ENCODE measurements around the gene PNMA8B.
"Not testable (repeated sequence)": the region's sequence is repeated elsewhere in the genome, so short reads cannot be mapped to it uniquely, and the experiment has no call there.

The PNMA8B gene

DNA sequence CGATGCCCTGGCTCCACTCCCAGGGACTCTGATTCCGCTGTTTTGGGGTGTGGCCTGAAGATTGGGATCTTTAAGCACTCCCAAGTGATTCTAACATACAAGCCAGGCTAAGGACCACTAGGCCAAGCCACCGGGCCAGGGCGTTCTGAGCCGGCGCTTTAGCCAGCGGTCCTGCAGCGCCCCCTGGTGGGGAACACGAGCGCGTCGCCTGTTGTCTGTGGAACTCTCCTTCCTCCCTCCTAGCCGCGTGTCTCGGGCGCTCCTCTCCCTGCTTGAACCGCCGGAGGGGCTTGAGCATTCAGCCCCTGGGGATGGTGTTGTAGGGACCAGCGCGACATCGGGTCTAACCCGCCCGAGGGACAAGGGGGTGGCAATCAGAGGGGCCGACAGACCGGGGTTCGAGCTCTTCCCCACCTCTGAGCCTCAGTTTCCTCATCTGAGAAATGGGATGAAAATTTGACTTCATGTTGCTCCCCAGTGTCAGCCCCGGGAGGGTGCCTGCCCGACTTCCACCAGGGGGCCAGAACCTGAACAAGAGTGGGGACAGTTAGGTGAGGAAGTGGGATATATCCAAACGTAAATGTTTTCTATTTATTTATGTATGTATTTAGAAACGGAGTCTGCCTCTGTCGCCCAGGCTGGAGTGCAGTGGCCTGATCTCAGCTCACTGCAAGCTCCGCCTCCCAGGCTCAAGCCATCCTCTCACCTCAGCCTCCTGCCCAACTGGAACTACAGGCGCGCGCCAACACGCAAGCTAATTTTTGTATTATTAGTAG is 18.0 kb upstream of the PNMA8B start:
- peak; percentile 88 for DNase-seq (ENCODE audit: low spot score)

DNA sequence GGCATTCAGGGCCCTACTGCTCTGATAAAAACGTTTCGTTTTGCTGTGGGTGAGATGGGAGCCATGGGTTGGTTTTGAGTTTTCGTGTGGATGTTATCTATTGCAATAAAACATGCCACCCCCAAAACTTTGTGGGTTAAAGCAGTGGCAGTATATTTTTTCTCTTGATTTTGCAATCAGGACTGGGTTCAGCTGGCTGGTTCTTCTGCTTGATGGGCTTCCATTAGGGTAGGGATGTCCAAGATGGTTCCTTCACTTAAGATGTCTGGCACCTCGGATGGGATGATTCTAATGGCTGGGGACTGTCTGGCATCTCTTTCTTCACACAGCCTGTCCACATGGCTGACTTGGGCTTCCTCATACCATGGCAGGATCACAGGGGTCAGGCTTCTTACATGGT is 15.6 kb upstream of the PNMA8B start:
- no peak for DNase-seq (ENCODE audit: low spot score)

DNA sequence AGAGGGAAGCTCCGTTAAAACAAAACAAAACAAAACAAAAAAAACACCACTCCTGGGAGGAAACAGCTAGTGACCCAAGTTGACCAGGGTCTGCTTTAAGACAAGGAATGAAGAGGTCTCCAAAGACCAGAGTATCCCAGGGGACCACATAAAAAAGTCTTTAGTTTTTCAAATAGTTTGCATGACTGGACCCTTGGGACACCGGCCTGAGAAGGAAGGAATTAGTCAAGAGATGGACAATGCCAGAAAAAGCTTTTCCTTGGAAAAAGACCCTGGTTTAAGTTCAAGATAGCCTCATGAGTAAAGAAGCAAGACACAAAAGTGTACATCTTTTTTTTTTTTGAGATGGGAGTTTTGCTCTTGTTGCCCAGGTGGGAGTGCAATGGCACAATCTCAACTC is 12.5 kb upstream of the PNMA8B start:
- no peak for DNase-seq (ENCODE audit: low spot score)

DNA sequence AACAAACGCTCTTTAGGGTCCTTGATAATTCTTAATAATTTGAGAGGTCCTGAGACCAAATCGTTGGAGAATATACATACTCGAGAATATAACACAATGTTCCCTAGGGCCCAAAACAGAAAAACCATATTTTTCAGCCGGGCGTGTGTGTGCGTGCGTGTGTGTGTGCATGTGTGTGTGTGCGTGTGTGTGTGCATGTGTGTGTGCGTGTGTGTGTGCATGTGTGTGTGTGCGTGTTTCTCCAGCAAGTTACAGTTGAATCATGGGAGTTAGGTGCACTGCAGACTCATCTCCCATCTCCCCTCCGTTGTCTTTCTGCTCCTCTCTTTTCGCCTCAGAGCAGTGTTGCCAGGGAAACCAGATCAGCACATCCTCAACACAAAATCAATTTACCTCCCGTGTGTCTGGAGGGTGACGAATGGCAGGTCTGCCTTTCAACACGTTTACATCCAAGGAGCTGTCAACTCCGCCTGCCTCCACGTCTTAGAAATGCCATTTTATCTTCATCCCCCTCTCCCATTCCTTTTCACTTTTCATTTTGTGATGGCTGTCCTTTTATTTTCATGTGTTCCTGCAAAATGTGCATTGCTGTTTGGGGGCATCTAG is 8.3 kb upstream of the PNMA8B start:
- DNase-seq (ENCODE audit: low spot score) = no peak

DNA sequence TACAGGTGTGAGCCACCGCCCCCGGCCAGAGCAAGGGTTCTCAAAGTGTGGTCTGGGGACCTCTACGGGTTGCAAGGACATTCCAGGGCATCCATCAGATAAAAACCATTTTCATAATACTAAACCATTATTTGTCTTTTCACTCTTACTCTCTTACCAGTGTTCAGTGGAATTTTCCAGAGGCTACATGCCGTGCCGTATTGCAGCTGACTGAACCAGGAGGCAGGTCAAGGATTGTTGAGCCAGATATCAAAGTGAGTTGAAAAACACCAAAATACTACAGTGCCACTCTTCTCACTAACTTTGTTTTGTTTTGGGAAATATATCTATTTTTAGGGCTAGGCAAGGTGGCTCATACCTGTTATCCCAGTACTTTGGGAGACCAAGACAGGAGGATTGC is 7.2 kb upstream of the PNMA8B start:
- no peak for DNase-seq (ENCODE audit: low spot score)

DNA sequence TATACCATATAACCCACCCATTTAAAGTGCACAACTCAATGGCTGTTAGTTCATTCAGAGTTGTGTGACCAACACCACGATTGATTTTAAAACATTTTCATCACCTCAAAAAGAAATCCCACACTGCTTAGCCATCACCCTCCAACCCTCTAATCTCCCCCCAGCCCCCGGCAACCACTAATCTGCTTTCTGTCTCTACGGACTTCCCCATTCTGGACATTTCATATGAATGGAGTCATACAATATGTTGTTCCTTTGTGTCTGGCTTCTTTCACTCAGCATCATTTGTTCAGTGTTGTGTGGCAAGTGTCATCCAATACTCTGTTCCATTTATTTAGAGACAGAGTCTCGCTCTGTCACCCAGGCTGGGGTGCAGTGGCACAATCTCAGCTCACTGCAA is 4.0 kb upstream of the PNMA8B start:
- no peak for DNase-seq (ENCODE audit: low spot score)

DNA sequence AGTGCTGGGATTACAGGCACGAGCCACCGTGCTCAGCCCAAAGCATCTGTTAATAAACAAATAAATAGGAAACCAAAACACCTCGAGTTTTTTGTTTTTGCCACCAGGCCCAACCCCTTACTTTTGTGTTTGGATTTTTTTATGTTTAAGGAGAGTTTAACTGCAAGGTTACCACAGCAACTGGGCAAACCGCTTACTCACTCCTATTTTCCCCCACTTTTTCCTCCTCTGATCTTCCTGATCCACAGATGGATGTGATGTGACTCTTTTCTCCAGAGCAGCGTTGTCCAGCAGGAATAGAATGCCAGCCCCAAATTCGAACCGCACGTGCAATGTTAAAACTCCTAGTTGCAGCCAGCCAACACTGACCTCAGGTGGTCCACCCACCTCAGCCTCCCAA is 2.1 kb upstream of the PNMA8B start:
- no peak for DNase-seq (ENCODE audit: low spot score)

DNA sequence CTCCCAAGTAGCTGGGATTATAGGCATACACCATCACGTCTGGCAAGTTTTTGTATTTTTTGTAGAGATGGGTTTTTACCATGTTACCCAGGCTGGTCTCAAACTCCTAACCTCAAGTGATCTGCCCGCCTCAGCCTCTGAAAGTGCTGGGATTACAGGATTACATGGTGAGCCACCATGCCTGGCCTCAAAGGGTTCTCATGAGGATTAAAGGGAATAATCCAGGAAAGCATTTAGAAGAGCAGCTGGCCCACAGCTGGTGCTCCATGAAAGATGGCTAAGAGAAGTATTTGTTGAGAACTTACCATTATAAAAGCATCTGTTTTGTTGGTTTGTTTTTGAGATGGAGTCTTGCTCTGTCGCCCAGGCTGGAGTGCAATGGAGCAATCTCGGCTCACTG is 1.2 kb upstream of the PNMA8B start:
- DNase-seq (ENCODE audit: low spot score) = not testable (repeated sequence)

DNA sequence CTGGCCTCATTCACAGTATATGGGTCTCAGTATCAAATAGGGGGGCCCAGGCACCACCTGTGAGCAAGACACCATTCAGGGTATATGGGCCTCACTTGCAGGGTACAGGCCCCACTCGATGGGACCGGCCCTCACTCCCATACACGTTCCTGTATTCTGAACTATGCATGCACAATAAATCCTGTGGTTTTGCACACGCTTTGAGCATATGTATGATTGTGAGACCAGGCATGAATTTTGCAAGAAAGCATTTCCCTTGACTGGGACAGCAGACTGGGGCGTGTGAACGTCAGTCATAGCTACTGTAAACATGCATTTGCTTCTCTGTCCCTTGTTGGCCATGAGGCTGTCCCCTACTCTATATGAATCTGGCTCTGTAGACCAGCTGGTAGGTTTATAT is 637 bp upstream of the PNMA8B start:
- DNase-seq (ENCODE audit: low spot score) = no peak

DNA sequence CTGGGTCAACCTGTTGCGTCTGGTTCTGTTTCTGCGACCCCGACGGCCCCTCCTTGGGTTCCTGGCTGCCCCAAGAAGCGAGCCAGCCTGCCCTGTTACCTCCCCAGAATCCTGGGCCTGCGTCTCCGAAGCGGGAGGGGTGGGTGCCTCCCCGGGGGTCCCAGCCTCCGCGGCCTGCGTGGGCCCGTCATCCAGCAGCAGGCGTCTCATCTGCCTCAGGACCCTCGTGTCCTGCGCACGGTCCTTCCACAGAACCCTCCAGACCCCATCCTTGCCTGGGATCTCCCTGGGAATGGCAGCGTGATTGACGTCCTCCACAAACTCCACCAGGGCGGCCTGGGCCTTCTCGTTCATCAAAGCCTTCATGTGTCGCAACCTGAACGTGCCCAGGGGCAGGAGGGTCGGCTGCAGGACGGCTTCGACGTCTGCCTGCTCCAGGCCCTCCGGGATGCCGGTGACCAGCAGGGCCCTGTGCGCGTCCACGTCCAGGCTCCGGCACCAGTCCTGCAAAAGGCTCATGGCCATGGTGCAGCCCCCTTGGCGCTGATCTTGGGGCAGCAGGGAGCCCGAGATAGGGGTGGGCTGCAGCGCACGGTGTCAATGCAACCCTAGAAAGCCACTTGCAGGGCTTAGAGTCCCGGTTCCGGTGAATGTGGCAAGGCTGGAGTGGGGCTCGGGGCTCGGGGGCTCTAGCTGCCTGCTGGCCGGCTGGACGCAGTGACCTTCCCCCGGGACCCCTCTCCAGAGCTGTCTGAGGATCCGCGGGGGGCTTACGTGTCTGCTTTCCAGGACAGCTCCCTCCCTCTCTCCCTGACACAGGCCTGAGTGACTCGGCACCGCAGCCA is 504 bp downstream of the PNMA8B start:
- DNase-seq (ENCODE audit: low spot score) = no peak

DNA sequence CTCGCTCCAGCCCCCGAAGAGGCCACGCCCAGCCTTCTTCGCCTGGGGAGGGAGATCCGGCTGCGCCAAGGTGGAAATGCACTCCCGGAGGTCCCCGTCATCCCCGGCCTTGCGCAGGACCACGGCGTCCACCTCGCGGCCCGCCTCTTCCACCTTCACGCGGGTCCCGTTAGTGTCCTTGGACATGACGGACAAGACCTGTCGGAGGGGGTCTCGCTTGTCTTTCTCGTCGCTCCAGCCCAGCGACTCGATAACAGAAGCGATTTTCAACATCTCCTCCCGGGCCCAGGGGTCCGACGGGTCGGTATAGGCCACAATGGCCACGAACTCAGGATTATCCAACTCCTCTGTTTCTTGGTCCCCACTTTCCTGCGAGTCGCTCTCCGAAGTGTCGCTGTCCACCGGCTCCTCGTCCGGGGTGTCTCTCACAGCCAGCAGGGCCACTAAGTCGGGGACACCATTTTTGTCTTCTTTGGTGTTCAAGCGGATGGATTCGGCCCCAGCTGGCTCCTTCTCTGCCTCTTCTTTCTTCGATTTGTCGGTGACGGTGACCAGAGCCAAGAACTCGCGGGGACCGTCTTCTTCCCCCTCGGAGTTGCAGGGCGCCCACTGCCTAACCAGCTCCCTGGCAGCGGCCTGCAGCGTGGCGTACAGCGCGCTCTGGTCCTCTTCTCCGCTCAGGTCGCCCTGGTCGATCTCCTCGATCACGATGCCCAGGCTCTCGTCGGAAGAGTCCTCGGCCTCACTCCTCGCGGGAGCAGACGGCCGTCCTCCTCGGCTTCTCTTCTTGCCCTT is 1.3 kb downstream of the PNMA8B start:
- DNase-seq (ENCODE audit: low spot score) = no peak

DNA sequence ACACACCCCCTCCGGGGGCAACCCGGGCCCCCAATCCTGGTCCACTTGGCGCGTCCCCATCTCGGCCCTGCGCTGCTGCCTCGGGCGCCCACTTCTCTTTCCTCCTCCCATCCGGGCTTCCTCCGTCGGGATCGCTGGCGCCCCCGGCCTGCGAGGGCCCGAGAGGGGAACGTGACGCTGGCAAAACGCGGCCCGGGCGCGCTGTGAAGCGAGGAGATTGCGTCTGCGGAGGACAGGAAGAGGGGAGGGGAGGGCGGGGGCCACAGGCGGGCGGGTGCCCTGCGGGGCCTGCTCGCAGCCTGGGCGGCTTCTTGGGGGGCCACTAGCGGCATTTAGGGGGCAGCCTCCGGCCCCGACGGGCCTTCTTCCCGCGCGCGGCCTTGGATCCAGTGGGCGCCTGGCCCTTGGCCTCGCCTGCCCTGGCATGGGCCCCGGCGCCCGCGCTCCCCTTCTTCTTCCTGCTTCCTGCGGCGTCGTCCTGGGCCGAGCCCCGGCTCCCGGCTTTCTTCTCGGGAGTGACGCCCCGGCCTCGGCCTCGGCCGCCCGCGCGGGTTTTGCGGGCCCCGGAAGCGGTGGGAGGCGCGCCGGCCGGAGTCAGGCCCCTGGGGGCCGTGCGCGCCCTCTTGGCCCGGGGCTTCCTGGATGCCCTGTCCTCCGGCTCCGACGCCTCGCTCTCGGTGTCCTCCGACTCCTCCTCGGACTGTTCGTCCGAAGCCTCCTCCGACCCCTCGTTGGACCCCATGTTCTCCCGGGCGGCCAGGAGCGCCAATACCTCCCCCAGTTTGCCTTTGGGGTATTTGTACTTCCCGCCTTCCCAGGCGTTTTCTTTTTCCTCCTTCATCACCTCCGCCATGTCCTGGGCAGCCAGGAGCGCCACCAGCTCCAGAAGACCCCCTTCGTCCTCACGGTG is 2.2 kb downstream of the PNMA8B start:
- DNase-seq (ENCODE audit: low spot score) = no peak

DNA sequence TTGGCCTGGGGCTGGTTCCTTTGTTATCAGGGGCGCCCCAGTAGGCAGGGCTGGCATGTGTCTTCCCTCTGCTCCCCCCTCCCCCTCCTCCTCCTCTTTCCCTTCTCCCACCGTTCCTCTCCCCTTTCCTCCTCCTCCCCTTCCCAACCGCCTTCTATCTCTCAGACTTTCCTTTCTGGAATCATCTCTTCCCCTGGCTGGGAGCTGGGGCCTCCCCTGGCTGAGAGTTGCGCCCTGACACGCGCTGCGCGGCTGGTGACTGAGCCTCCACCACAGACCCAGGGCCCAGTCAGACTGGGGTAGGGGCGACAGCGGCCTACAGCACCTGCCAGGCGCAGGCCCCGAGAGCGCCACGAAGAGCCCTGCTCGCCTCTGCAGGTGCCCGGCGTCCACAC is 2.8 kb downstream of the PNMA8B start:
- no peak for DNase-seq (ENCODE audit: low spot score)

DNA sequence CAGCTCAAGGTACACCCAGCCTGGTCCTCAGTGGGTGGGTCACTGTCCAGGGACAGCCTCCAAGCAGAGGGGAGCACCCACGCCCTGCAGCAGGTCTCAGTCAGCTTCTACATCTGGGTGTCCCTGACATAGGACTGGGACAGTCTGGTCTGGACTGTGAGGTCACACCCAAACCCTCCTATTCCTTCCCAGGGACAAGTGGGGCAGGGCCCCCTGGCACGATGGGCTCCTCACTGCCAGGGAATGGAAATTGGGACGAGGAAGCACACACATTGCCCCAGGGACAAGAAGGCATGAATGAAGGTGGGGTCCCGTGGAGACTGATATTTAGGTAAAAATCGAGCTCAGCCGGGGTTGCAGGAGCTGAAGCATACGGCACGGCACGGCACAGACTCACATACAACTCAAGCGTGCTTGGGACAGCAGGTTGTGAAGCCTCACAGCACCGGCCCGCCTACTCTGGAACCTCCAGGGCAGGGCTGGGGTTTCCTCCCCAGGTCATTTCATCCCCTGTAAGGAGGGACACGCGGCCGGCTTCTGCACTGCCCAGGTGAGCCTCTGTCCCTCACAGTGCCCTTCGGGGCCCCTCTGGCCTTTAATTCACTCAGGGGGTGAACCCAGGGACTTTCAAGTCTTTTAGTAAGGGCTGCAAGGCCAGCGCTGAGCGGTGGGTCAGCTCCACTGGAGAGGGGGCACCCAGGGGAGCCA is 3.5 kb downstream of the PNMA8B start:
- DNase-seq (ENCODE audit: low spot score) = no peak

DNA sequence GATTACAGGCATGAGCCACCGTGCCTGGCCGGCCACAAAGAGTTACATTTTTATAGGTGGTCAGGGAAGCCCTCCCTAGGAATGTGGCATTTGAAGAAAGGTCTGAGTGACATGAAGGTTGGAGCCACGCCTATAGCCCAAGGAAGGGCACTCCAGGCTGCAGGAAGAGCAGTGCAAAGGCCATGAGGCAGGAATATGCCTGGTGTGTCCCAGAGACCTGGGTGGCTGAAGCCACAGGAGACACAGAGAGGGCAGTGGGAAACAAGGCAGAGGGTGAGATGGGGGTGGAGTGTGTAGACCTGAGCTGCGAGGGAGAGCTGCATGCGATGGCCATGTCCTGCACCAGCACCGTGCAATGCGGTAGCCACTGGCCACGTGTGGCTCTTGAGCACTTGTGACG is 4.9 kb downstream of the PNMA8B start:
- no peak for DNase-seq (ENCODE audit: low spot score)

DNA sequence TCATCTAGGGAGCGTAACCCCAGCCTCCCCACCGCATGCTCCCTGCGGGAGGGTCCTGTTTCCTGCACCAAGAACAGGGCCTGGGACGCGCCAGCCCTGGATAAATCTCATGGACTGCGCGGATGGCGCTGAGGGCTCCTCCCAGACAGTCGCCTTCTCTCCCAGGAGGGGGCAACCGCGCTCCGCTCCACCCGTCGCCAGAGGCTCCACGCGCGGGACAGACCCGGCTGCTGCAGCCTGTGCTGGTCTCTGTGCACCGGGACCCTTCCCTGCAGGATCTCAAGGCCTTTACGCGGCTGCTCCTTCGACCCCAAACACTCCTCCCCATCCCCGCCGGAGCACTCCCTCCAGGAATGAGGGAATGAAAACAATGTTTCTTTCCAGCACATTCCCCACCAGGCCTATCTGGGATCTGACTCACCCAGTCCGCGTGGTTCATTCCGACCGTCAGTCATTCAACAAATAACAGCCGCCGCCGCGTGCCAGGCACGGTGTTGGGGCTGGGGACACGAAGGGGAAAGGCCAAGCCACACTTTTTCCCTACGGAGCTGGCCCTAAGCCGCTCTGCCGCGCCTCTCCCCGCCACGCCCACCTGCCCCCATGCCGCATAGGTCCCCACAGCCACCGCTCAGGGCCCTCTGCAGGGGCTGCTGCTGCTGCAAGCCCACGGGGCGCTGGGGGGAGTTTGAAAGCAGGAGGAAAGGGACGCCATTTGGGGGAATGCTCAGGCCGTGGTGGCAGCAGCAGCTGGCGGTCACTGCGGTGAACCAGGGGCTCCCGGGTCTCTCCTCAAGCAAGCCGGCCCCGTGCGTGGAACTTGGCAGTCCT is 6.0 kb downstream of the PNMA8B start:
- DNase-seq (ENCODE audit: low spot score) = peak; percentile 73

DNA sequence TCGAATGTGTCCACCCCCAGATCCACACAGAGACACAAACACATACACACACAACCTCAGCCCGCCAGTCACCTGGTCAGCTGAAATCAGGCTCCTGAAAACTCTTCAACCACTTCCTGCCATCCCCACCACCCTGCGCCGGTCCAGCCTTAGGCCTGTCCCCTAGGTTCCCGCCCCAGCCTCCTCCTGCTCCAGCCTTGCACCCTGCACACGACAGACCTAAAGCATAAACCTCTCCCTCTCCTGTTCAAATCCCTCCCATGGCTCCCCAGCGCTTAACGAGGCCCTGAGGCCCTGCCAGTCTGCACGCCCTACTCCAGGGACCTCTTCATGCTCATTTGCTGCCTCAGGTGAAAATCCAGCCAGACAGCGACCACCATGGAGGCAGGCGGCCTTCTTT is 7.1 kb downstream of the PNMA8B start:
- no peak for DNase-seq (ENCODE audit: low spot score)

DNA sequence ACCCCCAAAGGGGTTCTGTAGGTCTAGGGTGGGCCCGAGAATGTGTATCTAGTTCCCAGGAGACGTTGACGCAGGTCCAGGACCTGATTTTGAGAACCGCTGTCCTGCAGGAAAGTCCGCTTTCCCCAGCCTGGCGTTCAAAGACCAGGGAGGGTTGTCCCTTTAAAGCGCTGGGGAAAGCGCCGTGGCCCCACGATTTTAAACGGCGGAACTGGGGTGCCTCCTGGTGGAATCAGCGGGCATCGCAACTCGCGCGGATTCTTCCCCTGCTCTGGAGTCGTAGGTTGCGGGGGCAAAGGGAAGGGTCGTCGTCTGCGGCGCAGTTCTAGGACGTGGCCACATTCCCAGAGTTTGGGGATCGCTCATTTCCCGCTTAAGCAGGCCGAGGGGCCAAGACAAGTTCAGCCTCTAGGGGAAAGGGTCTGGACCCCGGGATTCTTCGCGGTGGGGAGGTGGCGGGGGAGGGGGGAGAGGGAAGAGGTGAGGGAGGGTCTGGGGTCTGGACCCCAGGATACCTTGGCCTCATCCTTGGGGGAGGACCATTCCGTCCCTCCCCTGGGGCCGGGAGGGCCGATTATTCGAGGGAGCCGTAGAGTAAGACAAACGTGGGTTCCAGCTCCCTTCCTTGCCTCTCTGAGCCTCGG is 7.7 kb downstream of the PNMA8B start:
- DNase-seq (ENCODE audit: low spot score) = peak; percentile 87

DNA sequence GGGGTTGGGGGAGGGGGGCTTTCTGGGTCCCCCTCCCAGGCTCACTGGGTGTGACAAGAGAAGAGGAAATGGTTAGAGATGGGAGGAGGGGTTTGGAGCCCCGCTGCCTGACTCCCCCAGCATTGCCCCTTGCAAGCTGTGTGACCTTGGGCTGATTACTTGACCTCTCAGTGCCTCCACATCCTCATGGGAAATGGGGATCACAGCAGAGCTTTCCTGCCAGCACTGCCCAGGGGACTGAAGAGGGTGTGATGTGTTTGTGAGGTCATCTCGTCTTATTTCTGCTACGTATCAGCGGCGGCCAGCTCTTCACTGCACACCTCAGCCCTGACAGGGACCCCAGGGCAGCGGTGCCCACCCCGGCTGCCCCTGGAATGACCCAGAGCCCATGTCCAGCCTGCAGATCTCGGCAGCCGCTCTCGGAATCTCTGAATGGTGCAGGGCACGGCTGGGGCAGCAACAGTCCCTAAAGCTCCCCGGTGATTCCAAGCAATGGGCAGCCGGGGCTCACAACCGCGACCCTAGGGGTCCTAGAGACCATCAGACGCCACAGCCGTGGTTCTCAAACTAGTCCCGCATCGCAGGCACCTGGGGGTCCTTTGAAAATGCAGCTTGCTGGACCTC is 8.4 kb downstream of the PNMA8B start:
- DNase-seq (ENCODE audit: low spot score) = no peak

All from AG08395 (cell line).